ENCODE results near the gene GBE1. TPM values are rescaled to one million over a fixed set of nuclear protein-coding genes. Genes with fewer than 3 reads are reported as not detected.
A peak's percentile ranks its signal among the peaks of the same experiment; 100 is the strongest.

The GBE1 gene
- total and polyA plus RNA-seq, 10 of the 15 experiments (the other 5 are each of a cell fraction or from before 2014, with no cell fraction given), result 21.4 to 62.2 (median 41.5) TPM

- peak; percentile 91 for ATAC-seq
- intact Hi-C loops (cut with micrococcal nuclease; ENCODE audit: unreplicated experiment), result loop anchor here (1.0 to 5.0 kb wide), 2 partner anchors 551 to 1940 kb away; no protein-coding TSS in a partner anchor
- H3K9ac ChIP-seq (ENCODE audit: control insufficient read depth, insufficient read depth, low read length), result no peak overlapping the region
- no peak overlapping the region for H3K27ac ChIP-seq (ENCODE audit: control insufficient read depth, insufficient read depth)
- H3K27me3 ChIP-seq (replicated peaks in 1 of 2; ENCODE audit: control insufficient read depth in 2 of 2, insufficient read depth in 2 of 2, low read length in 1 of 2), result no peaks in the 10 kb centered on the region
- no peak overlapping the region for H3K4me2 ChIP-seq (ENCODE audit: control insufficient read depth, insufficient read depth)
- no peaks in the 10 kb centered on the region for H3K36me3 ChIP-seq (ENCODE audit: control insufficient read depth in 2 of 2, insufficient read depth in 2 of 2, low read length in 1 of 2)
- RAD21 ChIA-PET (ENCODE audit: unreplicated experiment), result no interaction called here
- no peaks in the 10 kb centered on the region for H3K4me1 ChIP-seq (ENCODE audit: control insufficient read depth, insufficient read depth, low read length)
- SMC1A ChIA-PET (ENCODE audit: uncharacterized antibody, unreplicated experiment), result interaction anchor here (0.8 to 2.0 kb wide), 4 partner anchors 11 to 550 kb away, joined by 3 to 8 read pairs (median 5); no protein-coding TSS in a partner anchor
- no peak overlapping the region for H3K4me3 ChIP-seq
- in situ Hi-C loops (cut with MboI), result loop anchor here (5.0 kb wide), 1 partner anchor 550 kb away; no protein-coding TSS in a partner anchor
- CTCF ChIA-PET, result interaction anchor here (0.7 to 2.4 kb wide), 23 partner anchors 8 to 646 kb away, joined by 3 to 16 read pairs (median 3); no protein-coding TSS in a partner anchor
- BruUV-seq (replicated peaks), result no TSS peak
- FAIRE-seq, result peak; percentile 59
- no peak overlapping the region for H2AFZ ChIP-seq (ENCODE audit: control insufficient read depth, low read depth, low read length)
- H3K79me2 ChIP-seq (ENCODE audit: control insufficient read depth, insufficient read depth, low read length), result no peaks in the 10 kb centered on the region
- 31% methylated on average over 5 of the region's 5 CpGs for WGBS (ENCODE audit: insufficient coverage, insufficient replicate concordance, low lambda C conversion rate, missing lambda C conversion rate)
- POLR2A ChIA-PET, result no interaction called here
- DNase-seq (ENCODE audit: low read depth, low spot score), result peak; percentile 4
- H3K9me3 ChIP-seq (replicated peaks; ENCODE audit: control insufficient read depth, insufficient read depth, low read length), result no peaks in the 10 kb centered on the region
- no peaks in the 10 kb centered on the region for H4K20me1 ChIP-seq (ENCODE audit: control insufficient read depth, insufficient read depth)
- no peak for TF ChIP-seq SMAD5 (IDR thresholded peaks at IDR 0.05; ENCODE audit: low read depth)
- no peak for TF ChIP-seq NFYB (IDR thresholded peaks at IDR 0.05; ENCODE audit: insufficient read depth, low read depth, low read length)
- TF ChIP-seq NRF1 (conservative IDR thresholded peaks at IDR 0.05; ENCODE audit: low read depth, low read length), result no peak
- TF ChIP-seq BACH1 (IDR thresholded peaks at IDR 0.05; ENCODE audit: borderline replicate concordance), result no peak
- peak; percentile 67 to 76 (median 75) for TF ChIP-seq CTCF (IDR thresholded peaks at IDR 0.05 in 2 of 3, conservative IDR thresholded peaks at IDR 0.05 in 1 of 3; ENCODE audit: control insufficient read depth in 2 of 3, extremely low read depth in 1 of 3, insufficient read depth in 1 of 3, low read depth in 3 of 3, low read length in 3 of 3)
- no peak for TF ChIP-seq CEBPB (IDR thresholded peaks at IDR 0.05; ENCODE audit: borderline replicate concordance in 1 of 2, low read depth in 2 of 2, low read length in 2 of 2)
- TF ChIP-seq CREM (IDR thresholded peaks at IDR 0.05; ENCODE audit: low read depth), result no peak
- TF ChIP-seq BMI1 (IDR thresholded peaks at IDR 0.05; ENCODE audit: borderline replicate concordance), result no peak
- TF ChIP-seq NFIC (IDR thresholded peaks at IDR 0.05; ENCODE audit: low read depth, low read length), result no peak
- TF ChIP-seq, protein P1, sequence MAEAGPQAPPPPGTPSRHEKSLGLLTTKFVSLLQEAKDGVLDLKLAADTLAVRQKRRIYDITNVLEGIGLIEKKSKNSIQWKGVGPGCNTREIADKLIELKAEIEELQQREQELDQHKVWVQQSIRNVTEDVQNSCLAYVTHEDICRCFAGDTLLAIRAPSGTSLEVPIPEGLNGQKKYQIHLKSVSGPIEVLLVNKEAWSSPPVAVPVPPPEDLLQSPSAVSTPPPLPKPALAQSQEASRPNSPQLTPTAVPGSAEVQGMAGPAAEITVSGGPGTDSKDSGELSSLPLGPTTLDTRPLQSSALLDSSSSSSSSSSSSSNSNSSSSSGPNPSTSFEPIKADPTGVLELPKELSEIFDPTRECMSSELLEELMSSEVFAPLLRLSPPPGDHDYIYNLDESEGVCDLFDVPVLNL (IDR thresholded peaks at IDR 0.05; ENCODE audit: low read depth, low read length), result no peak
- no peak for TF ChIP-seq ZNF217 (IDR thresholded peaks at IDR 0.05)
- TF ChIP-seq PKNOX1 (IDR thresholded peaks at IDR 0.05), result no peak
- TF ChIP-seq, protein P2, sequence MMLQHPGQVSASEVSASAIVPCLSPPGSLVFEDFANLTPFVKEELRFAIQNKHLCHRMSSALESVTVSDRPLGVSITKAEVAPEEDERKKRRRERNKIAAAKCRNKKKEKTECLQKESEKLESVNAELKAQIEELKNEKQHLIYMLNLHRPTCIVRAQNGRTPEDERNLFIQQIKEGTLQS (IDR thresholded peaks at IDR 0.05; ENCODE audit: borderline replicate concordance, extremely low read depth, low read depth, low read length), result no peak
- no peak for TF ChIP-seq SIN3A (IDR thresholded peaks at IDR 0.05; ENCODE audit: low read depth, low read length)
- peak; percentile 77; the same call in 1 of the 2 replicates for TF ChIP-seq SMC3 (IDR thresholded peaks at IDR 0.05; ENCODE audit: borderline replicate concordance, low read length)
- TF ChIP-seq, protein P3, sequence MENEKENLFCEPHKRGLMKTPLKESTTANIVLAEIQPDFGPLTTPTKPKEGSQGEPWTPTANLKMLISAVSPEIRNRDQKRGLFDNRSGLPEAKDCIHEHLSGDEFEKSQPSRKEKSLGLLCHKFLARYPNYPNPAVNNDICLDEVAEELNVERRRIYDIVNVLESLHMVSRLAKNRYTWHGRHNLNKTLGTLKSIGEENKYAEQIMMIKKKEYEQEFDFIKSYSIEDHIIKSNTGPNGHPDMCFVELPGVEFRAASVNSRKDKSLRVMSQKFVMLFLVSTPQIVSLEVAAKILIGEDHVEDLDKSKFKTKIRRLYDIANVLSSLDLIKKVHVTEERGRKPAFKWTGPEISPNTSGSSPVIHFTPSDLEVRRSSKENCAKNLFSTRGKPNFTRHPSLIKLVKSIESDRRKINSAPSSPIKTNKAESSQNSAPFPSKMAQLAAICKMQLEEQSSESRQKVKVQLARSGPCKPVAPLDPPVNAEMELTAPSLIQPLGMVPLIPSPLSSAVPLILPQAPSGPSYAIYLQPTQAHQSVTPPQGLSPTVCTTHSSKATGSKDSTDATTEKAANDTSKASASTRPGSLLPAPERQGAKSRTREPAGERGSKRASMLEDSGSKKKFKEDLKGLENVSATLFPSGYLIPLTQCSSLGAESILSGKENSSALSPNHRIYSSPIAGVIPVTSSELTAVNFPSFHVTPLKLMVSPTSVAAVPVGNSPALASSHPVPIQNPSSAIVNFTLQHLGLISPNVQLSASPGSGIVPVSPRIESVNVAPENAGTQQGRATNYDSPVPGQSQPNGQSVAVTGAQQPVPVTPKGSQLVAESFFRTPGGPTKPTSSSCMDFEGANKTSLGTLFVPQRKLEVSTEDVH (IDR thresholded peaks at IDR 0.05; ENCODE audit: low read depth, partially characterized antibody), result no peak
These were observed 179.4 kb downstream of the GBE1 start for GRCh38 chr3:81581966-81582599.
